ENCODE results near the gene KCMF1. TPM values are rescaled to one million over a fixed set of nuclear protein-coding genes. Genes with fewer than 3 reads are reported as not detected.
A peak's percentile ranks its signal among the peaks of the same experiment; 100 is the strongest.

The KCMF1 gene
- total and polyA plus RNA-seq, 2 donors (not counting 1 experiment from before 2014, with no cell fraction given) = 43.7 to 81.5 TPM

DNA sequence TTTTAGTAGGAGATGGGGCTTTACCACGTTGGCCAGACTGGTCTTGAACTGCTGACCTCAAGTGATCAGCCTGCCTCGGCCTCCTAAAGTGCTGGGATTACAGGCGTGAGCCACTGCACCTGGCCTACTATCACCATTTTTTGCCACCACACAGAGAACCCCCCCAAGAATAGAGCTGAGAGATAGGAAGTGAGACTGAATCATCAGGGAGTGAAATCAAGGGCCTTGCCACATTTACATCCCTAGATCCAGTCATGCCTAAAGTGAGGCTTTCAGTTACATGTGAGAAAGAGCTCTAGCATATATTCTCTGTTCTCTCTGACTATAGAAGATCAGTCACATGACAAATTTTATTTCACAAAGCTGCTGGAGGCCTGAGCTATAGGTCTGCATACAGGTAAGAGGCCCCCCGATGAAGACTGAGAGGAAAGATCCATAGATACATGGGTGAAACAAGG lies 28.0 kb upstream of the KCMF1 start:
- Histone ChIP-seq H3K79me2 (ENCODE audit: control insufficient read depth, insufficient read depth, low read length) (peaks cover 9% of the 10 kb centered on the region), H3K9ac (ENCODE audit: low read length) (no peak overlapping the region), H3K4me2 (replicated peaks; ENCODE audit: low read depth, low read length, poor library complexity, severe bottlenecking) (peak overlapping the region; percentile 44), H3K4me3 (ENCODE audit: control extremely low read depth in 1 of 5, extremely low read depth in 1 of 5, insufficient read depth in 1 of 5, low read depth in 2 of 5, low read length in 4 of 5) (no peak overlapping the region), H3K27ac (ENCODE audit: low read length in 2 of 2) (peak overlapping the region; percentile 50 to 66), H2AFZ (ENCODE audit: insufficient read depth, low read depth, low read length, poor library complexity, severe bottlenecking) (no peak overlapping the region), H3K27me3 (replicated peaks in 1 of 4; ENCODE audit: control extremely low read depth in 1 of 4, control insufficient read depth in 3 of 4, insufficient read depth in 4 of 4, low read length in 3 of 4) (no peaks in the 10 kb centered on the region), H3K4me1 (ENCODE audit: control insufficient read depth in 2 of 2, insufficient read depth in 2 of 2, low read length in 2 of 2) (peaks cover 75 to 89% of the 10 kb centered on the region in 2 donors), H3K36me3 (replicated peaks in 1 of 2; ENCODE audit: control extremely low read depth in 1 of 2, control insufficient read depth in 1 of 2, extremely low read depth in 1 of 2, insufficient read depth in 2 of 2, low read length in 1 of 2) (no peaks in the 10 kb centered on the region), H3K9me3 (ENCODE audit: control extremely low read depth in 1 of 3, control insufficient read depth in 2 of 3, insufficient read depth in 1 of 3, low read length in 2 of 3) (no peaks in the 10 kb centered on the region), H4K20me1 (ENCODE audit: control insufficient read depth, insufficient read depth, low read length, poor library complexity, severe bottlenecking) (no peaks in the 10 kb centered on the region)
- Mint-ChIP-seq H3K27ac (peak overlapping the region; percentile 93), H3K27me3 (no peaks in the 10 kb centered on the region), H3K9me3 (ENCODE audit: insufficient read depth) (no peaks in the 10 kb centered on the region), H3K4me3 (peak overlapping the region; percentile 38), H3K4me1 (peaks cover 74% of the 10 kb centered on the region)
- intact Hi-C loops (cut with micrococcal nuclease) = no loop called here
- ChIA-PET POLR2A (interaction anchor here (0.6 kb wide), 2 partner anchors 8 to 54 kb away, joined by 3 to 7 read pairs; no protein-coding TSS in a partner anchor), CTCF (interaction anchor here (0.8 to 11.9 kb wide), 5 partner anchors 14 to 77 kb away, joined by 3 to 168 read pairs (median 4); partner anchors contain the start of gene KCMF1)
- ATAC-seq (ENCODE audit: low read depth) (no peak), DNase-seq (peak; percentile 61)
- TF ChIP-seq EZH2 (IDR thresholded peaks at IDR 0.05; ENCODE audit: borderline replicate concordance, insufficient read depth, low read depth, low read length, poor library complexity, severe bottlenecking) = no peak
- TF ChIP-seq, protein P1, sequence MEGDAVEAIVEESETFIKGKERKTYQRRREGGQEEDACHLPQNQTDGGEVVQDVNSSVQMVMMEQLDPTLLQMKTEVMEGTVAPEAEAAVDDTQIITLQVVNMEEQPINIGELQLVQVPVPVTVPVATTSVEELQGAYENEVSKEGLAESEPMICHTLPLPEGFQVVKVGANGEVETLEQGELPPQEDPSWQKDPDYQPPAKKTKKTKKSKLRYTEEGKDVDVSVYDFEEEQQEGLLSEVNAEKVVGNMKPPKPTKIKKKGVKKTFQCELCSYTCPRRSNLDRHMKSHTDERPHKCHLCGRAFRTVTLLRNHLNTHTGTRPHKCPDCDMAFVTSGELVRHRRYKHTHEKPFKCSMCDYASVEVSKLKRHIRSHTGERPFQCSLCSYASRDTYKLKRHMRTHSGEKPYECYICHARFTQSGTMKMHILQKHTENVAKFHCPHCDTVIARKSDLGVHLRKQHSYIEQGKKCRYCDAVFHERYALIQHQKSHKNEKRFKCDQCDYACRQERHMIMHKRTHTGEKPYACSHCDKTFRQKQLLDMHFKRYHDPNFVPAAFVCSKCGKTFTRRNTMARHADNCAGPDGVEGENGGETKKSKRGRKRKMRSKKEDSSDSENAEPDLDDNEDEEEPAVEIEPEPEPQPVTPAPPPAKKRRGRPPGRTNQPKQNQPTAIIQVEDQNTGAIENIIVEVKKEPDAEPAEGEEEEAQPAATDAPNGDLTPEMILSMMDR (IDR thresholded peaks at IDR 0.05) = no peak
- 83% methylated on average over 1 of the region's 4 CpGs for WGBS (ENCODE audit: insufficient coverage)

- no peak overlapping the region for H3K9ac ChIP-seq (ENCODE audit: low read length)
- intact Hi-C loops (cut with micrococcal nuclease) = no loop called here
- H3K4me3 ChIP-seq (ENCODE audit: control extremely low read depth in 1 of 5, extremely low read depth in 1 of 5, insufficient read depth in 1 of 5, low read depth in 2 of 5, low read length in 4 of 5) = no peak overlapping the region
- peaks cover 61% of the 10 kb centered on the region for H3K4me1 Mint-ChIP-seq
- 97% methylated on average over 4 of the region's 7 CpGs for WGBS (ENCODE audit: insufficient coverage)
- POLR2A ChIA-PET = interaction anchor here (0.7 kb wide), 1 partner anchor 18 kb away, joined by 3 read pairs; no protein-coding TSS in a partner anchor
- CTCF ChIA-PET = interaction anchor here (1.0 to 11.9 kb wide), 3 partner anchors 14 to 25 kb away, joined by 3 to 168 read pairs (median 5); no protein-coding TSS in a partner anchor
- no peaks in the 10 kb centered on the region for H3K36me3 ChIP-seq (replicated peaks in 1 of 2; ENCODE audit: control extremely low read depth in 1 of 2, control insufficient read depth in 1 of 2, extremely low read depth in 1 of 2, insufficient read depth in 2 of 2, low read length in 1 of 2)
- DNase-seq (no peak), ATAC-seq (ENCODE audit: low read depth) (no peak)
- no peaks in the 10 kb centered on the region for H3K27me3 Mint-ChIP-seq
- peak overlapping the region; percentile 29 for H3K4me3 Mint-ChIP-seq
- H3K27ac ChIP-seq (ENCODE audit: low read length in 2 of 2) = peak overlapping the region; percentile 20 to 87
- H2AFZ ChIP-seq (ENCODE audit: insufficient read depth, low read depth, low read length, poor library complexity, severe bottlenecking) = no peak overlapping the region
- peak overlapping the region; percentile 50 for H3K27ac Mint-ChIP-seq
- no peaks in the 10 kb centered on the region for H3K9me3 Mint-ChIP-seq (ENCODE audit: insufficient read depth)
- H3K9me3 ChIP-seq (ENCODE audit: control extremely low read depth in 1 of 3, control insufficient read depth in 2 of 3, insufficient read depth in 1 of 3, low read length in 2 of 3) = no peaks in the 10 kb centered on the region
- TF ChIP-seq EZH2 (IDR thresholded peaks at IDR 0.05; ENCODE audit: borderline replicate concordance, insufficient read depth, low read depth, low read length, poor library complexity, severe bottlenecking) = no peak
- TF ChIP-seq, protein P1 (IDR thresholded peaks at IDR 0.05) = no peak
- peaks cover 63 to 75% of the 10 kb centered on the region in 2 donors for H3K4me1 ChIP-seq (ENCODE audit: control insufficient read depth in 2 of 2, insufficient read depth in 2 of 2, low read length in 2 of 2)
- H3K27me3 ChIP-seq (replicated peaks in 1 of 4; ENCODE audit: control extremely low read depth in 1 of 4, control insufficient read depth in 3 of 4, insufficient read depth in 4 of 4, low read length in 3 of 4) = no peaks in the 10 kb centered on the region
- no peak overlapping the region for H3K4me2 ChIP-seq (replicated peaks; ENCODE audit: low read depth, low read length, poor library complexity, severe bottlenecking)
- H3K79me2 ChIP-seq (ENCODE audit: control insufficient read depth, insufficient read depth, low read length) = peaks cover 9% of the 10 kb centered on the region
- no peaks in the 10 kb centered on the region for H4K20me1 ChIP-seq (ENCODE audit: control insufficient read depth, insufficient read depth, low read length, poor library complexity, severe bottlenecking)
Measured at GRCh38 chr2:84944295-84944909, 26.6 kb upstream of the KCMF1 start.
